Esophagus mucosa (tissue), 1 donor: Measurements from ENCODE around the gene NEK7. TPM values are rescaled to one million over a fixed set of nuclear protein-coding genes. Genes with fewer than 3 reads are reported as not detected.
"Not testable (repeated sequence)": the region's sequence is repeated elsewhere in the genome, so short reads cannot be mapped to it uniquely, and the experiment has no call there.

Experiments used
- ATAC-seq: fragments of 200-7000 bp; cut with Tn5 transposase; one replicate; pipeline ENCODE4 v1.9.1; 2020
- total RNA-seq: library from RNA; stranded (reverse); gene quantifications from one replicate; pipeline ENCODE4 v1.2.4, GENCODE V29; 2023
- donor health status: DM: yes; HTN: yes; CAD: no.

The NEK7 gene
- total RNA-seq: 29.9 TPM

GRCh38 chr1:198156745-198157240 lies at the start of gene NEK7:
TSS of gene NEK7 (plus strand) at chr1:198156998. CDS start at chr1:198232581, 75,583 bp downstream.
- peak; percentile 91 for ATAC-seq

DNA sequence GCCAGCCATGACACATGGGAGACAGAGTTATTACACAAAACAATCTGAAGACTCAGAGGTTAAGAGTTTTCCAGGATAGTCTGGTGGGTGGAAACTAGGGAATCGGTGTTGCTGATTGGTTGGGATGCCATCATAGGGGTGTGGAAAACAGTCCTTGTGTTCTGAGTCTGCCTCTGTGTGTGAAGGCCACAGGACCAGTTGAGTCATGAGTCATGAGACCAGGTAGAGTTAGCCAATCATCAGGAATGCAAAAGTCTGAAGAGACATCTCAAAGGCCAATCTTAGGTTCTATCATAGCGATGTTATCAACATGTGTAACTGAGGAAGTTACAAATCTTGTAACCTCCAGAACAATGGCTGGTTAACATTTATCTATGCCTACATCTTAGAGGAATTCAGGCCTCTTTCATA lies 49.7 kb upstream of the NEK7 start:
- no peak for ATAC-seq

GRCh38 chr1:198108636-198109370 lies 48.0 kb upstream of the NEK7 start:
- ATAC-seq: no peak

DNA sequence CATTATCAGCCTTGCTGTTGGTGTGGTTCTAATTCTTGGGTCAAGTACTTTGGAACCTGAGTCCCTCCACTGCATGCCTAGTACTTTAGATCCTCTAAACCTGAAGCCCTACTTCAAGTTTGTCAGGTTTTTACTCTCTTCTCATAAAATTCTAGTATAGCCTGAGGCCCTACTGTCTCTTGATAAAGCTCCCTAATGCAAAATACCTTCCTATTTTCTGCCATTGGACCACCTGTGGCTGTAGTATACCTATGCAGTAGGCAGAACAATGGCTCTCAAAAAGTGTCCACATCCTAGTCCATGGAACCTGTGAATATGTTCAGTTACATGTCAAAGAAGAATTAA lies 47.5 kb upstream of the NEK7 start:
- ATAC-seq: no peak

DNA sequence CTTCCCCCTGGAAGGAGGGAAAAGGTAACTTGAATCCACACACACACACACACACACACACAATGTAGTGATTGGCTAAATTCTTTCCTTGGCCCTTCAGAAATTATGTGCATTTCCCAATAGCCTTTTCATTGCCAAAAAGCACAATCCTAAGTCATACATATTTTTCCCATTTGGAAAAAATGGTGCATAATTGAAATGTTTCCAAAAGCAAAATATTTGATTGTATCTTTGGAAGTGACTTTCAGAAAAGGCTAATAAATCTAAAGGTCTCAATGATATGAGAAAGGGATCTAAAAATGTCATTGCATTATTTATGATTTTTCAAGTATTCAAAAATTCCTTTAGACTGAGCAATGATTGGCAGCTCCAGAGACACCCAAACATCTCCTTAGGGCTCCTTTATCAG lies 43.5 kb upstream of the NEK7 start:
- no peak for ATAC-seq

GRCh38 chr1:198116069-198116468 lies 40.7 kb upstream of the NEK7 start:
- ATAC-seq: no peak

DNA sequence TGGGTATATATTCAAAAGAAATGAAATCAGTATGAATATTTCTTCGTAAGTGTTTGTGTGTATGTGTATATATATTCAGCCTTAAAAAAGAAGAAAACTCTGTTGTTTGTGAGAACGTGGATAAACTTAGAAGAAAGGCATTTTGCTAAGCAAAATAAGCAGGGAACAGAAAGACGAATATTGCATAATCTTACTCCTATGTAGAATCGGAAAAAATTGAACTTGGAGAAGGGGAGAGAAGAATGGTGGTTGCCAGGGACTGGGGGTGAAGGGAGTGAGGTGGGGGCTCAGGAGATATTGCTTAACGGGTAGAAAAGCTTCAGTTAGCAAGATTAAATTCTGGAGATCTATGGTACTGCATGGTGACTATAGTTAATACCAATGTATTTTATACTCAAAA lies 40.3 kb upstream of the NEK7 start:
- ATAC-seq: no peak

DNA sequence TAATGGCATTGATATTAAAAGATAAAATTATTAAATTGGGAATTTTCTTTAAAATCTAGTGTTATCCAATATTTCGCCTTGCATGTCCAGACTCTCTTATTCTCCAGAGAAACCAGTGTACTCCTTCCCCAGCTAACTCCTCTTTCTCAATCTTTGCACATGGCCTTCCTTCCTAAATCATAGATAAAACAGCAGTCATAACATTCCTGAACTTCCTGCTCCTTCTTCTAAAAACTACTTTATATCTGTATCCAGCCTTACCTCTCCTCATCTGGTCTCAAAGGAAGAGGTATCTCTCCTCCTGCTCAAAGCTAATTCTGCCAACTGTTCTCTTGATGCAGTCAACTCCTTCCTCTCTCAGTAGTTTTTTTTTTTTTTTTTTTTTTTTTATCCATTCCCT lies 39.5 kb upstream of the NEK7 start:
- no peak for ATAC-seq

DNA sequence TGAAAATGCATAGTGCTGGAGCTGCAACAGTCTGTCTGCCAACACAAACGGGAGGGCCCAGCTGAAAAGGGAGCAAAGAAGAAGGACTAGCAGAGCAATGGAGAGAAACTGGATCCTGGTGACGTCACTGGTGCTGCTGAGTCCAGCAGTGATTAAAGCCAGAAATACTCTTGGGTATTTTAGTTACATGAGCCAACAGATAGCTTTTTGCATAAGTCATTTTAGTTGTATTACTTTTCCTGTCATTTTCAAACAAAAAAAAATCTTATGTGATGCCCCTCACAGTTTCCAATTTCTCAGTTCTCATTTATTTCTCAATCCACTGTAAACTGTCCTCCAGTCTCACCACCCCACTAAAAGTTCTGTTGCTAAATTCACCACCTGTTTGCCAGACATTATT lies 38.7 kb upstream of the NEK7 start:
- ATAC-seq: no peak

- no peak for ATAC-seq
Observed at GRCh38 chr1:198119906-198120305, 36.9 kb upstream of the NEK7 start.

DNA sequence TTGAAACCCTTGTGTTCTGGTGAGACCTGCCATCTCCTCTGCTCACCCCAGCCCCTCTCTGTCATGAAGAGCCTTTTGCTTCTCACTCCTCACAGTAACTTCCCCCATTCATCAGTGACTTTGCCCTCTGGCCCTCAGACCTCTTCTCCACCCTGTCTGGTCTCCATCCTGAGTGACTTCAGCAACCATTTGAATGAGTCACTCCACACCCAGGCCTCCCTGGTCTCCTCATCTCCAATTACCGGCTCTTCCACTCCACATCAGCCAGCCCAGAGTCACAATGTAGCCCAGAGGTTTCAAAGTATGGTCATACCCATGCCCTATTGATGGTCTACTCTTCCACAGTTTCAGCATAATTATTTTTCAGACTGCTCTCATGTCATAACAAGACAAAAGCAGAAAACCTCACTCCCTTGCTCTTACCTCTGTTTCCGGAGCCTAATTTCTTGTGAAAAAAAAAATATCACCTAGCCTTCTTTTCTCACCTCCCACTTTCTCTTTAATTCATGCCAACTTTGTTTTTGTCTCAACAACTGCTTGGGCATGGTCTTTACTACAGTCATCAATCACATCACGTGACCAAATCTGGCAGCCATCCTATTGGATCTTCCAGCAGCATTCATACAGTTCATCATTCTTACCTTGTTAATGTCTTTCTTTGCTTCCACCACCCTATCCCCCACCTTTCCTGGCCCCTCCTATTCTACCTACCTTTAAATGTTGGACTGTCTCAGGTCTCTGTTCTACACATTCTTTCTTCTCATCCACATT lies 35.6 kb upstream of the NEK7 start:
- peak; percentile 69 for ATAC-seq

DNA sequence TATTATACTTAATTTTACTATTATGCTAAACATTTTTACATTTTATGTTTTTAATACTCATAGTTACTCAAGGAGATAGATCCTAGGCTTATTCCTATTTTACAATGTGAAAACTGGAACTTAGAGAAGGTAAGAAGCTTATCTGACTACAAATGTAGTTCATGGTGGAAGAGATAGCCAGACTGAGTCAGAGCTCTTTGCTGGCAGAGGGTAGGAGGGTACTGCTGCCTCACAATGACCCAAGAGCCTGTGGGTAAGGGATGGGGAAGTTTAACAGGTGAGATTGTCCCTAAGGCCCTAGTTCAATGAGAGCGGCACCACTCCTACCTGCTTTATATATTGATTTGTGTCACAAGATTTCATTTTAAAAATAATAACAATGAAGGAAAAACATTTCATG lies 34.1 kb upstream of the NEK7 start:
- ATAC-seq: no peak

GRCh38 chr1:198123133-198123532 lies 33.7 kb upstream of the NEK7 start:
- ATAC-seq: no peak

- no peak for ATAC-seq
Observed at GRCh38 chr1:198124673-198125072, 32.1 kb upstream of the NEK7 start.

- no peak for ATAC-seq
Observed at GRCh38 chr1:198125995-198126735, 30.6 kb upstream of the NEK7 start.

DNA sequence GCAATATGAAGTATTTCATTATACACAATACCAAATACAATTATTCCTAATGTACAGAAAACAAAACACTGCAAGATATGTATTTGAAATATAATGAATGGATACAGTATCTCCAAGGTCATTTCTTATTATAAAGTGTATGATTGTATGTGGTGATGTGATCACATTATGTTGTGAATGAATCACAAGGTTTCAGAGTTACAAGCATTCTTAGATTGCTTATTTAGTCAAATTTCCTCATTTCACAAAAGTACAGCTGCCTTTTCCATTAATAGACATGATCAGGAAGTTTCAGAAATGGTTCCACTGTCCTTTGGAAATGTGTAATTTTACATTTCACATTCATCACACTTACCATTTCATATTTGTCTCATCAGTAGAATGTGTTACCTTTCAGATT lies 28.3 kb upstream of the NEK7 start:
- no peak for ATAC-seq

- not testable (repeated sequence) for ATAC-seq
Observed at GRCh38 chr1:198130053-198130452, 26.7 kb upstream of the NEK7 start.

DNA sequence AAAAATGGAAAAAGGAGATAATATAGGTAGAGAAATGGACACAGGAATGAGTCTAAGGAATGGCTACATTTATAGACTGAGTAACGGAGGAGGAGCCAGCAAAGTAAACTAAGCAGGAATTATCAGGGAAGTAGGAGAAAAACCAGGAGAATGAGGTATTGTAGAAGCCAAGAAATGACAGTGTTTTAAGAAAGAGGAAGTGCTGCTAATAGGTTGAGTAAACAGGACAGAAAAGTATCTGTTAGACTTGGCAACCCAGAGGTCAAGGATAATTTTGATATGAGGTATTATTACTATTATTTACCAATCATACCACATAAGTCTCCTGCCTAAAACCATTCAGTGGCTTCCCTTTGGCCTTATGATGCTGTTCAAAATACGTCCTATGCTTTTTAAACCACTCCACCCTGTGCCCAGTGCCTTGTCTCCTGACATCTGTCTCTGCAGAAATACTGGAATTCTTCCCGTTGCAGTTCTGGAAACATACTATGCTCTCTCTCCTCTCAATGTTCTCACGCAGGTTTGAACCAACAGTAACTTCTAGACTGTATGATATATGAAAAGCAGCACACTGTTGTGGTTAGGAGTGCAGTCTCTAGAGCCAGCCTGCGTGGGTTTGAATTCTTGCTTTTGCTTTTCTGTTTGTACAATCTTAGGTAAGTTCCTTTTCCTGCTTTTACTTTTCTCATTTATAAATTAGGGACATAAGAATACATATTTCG lies 24.6 kb upstream of the NEK7 start:
- no peak for ATAC-seq

GRCh38 chr1:198134252-198134651 lies 22.5 kb upstream of the NEK7 start:
- ATAC-seq: no peak

- no peak for ATAC-seq
Observed at GRCh38 chr1:198135366-198135765, 21.4 kb upstream of the NEK7 start.

GRCh38 chr1:198141668-198142351 lies 15.0 kb upstream of the NEK7 start:
- ATAC-seq: no peak

DNA sequence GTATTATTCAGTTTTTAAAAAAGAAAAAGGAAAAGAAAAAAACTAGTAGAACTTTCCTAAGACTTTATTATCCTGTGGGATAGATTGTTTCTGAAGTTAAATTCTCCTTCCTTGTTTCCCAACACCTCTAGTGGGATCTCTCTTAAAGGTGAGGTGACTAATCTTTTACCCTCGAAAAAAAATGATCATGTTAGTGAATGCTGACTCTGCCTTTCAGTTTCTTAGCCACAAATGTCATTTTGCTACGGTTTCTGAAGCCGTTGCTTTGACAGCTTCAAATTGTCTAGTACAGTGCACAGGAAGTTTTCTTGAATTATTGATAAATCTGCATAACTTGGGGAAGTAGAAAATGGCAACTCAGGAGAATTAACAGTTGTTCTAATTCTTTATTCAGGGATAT lies 13.0 kb upstream of the NEK7 start:
- ATAC-seq: no peak
